NCI-H1417 (cell line): ENCODE data around the gene EFR3B.
A peak's percentile ranks its signal among the peaks of the same experiment; 100 is the strongest.
"Not testable (repeated sequence)": the region's sequence is repeated elsewhere in the genome, so short reads cannot be mapped to it uniquely, and the experiment has no call there.

ENCODE experiments used
- DNase-seq, 3 experiments: peaks; one replicate each; lab custom pipeline; 2025; lab: John Stamatoyannopoulos, UW

The EFR3B gene

GRCh38 chr2:25149646-25150045, 107.8 kb downstream of the EFR3B start:
- DNase-seq = no peak

- DNase-seq = not testable (repeated sequence)
Observed at GRCh38 chr2:25150993-25151392, 109.1 kb downstream of the EFR3B start.

- no peak for DNase-seq
Observed at GRCh38 chr2:25151718-25152117, 109.8 kb downstream of the EFR3B start.

- DNase-seq = no peak
Observed at GRCh38 chr2:25155401-25155800, 113.5 kb downstream of the EFR3B start.

- DNase-seq = no peak
Observed at GRCh38 chr2:25158096-25158852, 116.4 kb downstream of the EFR3B start.

GRCh38 chr2:25159949-25160348, 118.1 kb downstream of the EFR3B start:
- no peak for DNase-seq

- no peak for DNase-seq
Observed at GRCh38 chr2:25160376-25160775, 118.5 kb downstream of the EFR3B start.

GRCh38 chr2:25161055-25161781, 119.3 kb downstream of the EFR3B start:
- no peak for DNase-seq

- not testable (repeated sequence) for DNase-seq
Observed at GRCh38 chr2:25162061-25162460, 120.2 kb downstream of the EFR3B start.

GRCh38 chr2:25164561-25164960, 122.7 kb downstream of the EFR3B start:
- DNase-seq = no peak

GRCh38 chr2:25165992-25166875, 124.4 kb downstream of the EFR3B start:
- DNase-seq = peak; percentile 38 to 84 (median 69)

GRCh38 chr2:25168256-25169072, 126.6 kb downstream of the EFR3B start, which contains the start of gene POMC:
TSS of gene POMC (minus strand) at chr2:25168580. CDS start at chr2:25164772, 3,808 bp downstream.
- peak; percentile 69 to 81 (median 76) for DNase-seq

GRCh38 chr2:25169073-25169470, 127.2 kb downstream of the EFR3B start:
- DNase-seq = peak in 1 of 3 experiments; percentile 48

GRCh38 chr2:25170888-25171287, 129.0 kb downstream of the EFR3B start:
- no peak for DNase-seq

GRCh38 chr2:25173719-25174118, 131.8 kb downstream of the EFR3B start:
- no peak for DNase-seq

- peak; percentile 18 to 58 (median 50) for DNase-seq
Observed at GRCh38 chr2:25174192-25174861, 132.5 kb downstream of the EFR3B start.

- DNase-seq = no peak
Observed at GRCh38 chr2:25176138-25176537, 134.3 kb downstream of the EFR3B start.

- no peak for DNase-seq
Observed at GRCh38 chr2:25176541-25177181, 134.8 kb downstream of the EFR3B start.

GRCh38 chr2:25177211-25177611, 135.3 kb downstream of the EFR3B start:
- peak; percentile 28 to 94 (median 70) for DNase-seq

- DNase-seq = peak in 1 of 3 experiments; percentile 38
Observed at GRCh38 chr2:25178976-25179375, 137.1 kb downstream of the EFR3B start.
